DND-41 (cell line): Measurements from ENCODE around the gene TOMM34.

Experiments used
- EZH2 ChIP-seq: IDR thresholded peaks from 3 replicates; pipeline ENCODE4 v1.6.1; 2012; ENCODE audit warnings: borderline replicate concordance, low read depth, mild to moderate bottlenecking, moderate library complexity, low read length, inconsistent platforms; ENCODE audit not compliant: severe bottlenecking
- TF ChIP-seq, protein P1 (sequence below): IDR thresholded peaks from 2 replicates; pipeline ENCODE4 v1.5.1; 2012; ENCODE audit warnings: borderline replicate concordance, low read length, moderate library complexity, mild to moderate bottlenecking; ENCODE audit not compliant: poor library complexity, severe bottlenecking; ENCODE audit errors: extremely low read depth

DNA sequence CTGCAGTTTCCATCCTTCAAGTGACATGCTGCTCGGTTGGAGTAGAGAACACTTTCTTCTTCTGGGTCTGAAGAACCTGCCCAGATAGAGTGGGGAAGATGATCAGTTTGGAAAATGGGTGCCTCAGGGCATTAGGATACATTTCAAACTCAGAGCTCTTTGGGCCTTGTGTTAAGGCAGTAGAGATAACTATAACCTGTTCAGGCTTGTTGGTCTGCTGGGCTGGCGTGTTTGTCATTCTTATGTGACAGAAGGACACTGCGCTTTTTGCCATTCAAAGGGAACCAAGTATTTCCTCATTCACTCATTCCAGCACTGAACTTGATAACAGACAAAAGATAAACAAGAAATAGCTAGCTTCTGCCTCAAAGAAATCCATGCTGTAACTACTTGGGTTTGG lies 3.8 kb downstream of the TOMM34 start:
- TF ChIP-seq, protein P1, sequence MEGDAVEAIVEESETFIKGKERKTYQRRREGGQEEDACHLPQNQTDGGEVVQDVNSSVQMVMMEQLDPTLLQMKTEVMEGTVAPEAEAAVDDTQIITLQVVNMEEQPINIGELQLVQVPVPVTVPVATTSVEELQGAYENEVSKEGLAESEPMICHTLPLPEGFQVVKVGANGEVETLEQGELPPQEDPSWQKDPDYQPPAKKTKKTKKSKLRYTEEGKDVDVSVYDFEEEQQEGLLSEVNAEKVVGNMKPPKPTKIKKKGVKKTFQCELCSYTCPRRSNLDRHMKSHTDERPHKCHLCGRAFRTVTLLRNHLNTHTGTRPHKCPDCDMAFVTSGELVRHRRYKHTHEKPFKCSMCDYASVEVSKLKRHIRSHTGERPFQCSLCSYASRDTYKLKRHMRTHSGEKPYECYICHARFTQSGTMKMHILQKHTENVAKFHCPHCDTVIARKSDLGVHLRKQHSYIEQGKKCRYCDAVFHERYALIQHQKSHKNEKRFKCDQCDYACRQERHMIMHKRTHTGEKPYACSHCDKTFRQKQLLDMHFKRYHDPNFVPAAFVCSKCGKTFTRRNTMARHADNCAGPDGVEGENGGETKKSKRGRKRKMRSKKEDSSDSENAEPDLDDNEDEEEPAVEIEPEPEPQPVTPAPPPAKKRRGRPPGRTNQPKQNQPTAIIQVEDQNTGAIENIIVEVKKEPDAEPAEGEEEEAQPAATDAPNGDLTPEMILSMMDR = no peak
- TF ChIP-seq EZH2 = no peak
